Mesenchymal stem cell (in vitro differentiated cells and primary cell): Measurements from ENCODE around the gene BEND7.

Experiments used
- DNase-seq: peaks from one replicate; pipeline ENCODE4 v3.0.0-alpha.2; 2013
- H2AFZ ChIP-seq: one replicate; pipeline ENCODE4 v1.6.1; 2013; ENCODE audit warnings: low read depth, mild to moderate bottlenecking, control low read depth, inconsistent platforms, low read length, moderate library complexity
- H2AK5ac ChIP-seq: 2 replicates; pipeline ENCODE4 v1.6.1; 2013; ENCODE audit warnings: low read length, moderate library complexity, mild to moderate bottlenecking, inconsistent platforms; ENCODE audit not compliant: severe bottlenecking
- H2BK120ac ChIP-seq: one replicate; pipeline ENCODE4 v1.6.1; 2013; ENCODE audit warnings: low read depth, mild to moderate bottlenecking, inconsistent platforms, low read length, moderate library complexity
- H2BK12ac ChIP-seq, 2 experiments: one replicate each; pipeline ENCODE4 v1.6.1; 2013; ENCODE audit warnings: inconsistent platforms in 2 of 2, low read length in 2 of 2, mild to moderate bottlenecking in 2 of 2, moderate library complexity in 2 of 2, control low read depth in 1 of 2
- H2BK15ac ChIP-seq: one replicate; pipeline ENCODE4 v1.6.1; 2013; ENCODE audit warnings: mild to moderate bottlenecking, low read depth, inconsistent platforms; ENCODE audit not compliant: poor library complexity, severe bottlenecking
- H2BK5ac ChIP-seq: 2 replicates; pipeline ENCODE4 v1.6.1; 2013; ENCODE audit warnings: low read depth, mild to moderate bottlenecking, low read length, control low read depth, inconsistent platforms; ENCODE audit not compliant: poor library complexity, severe bottlenecking
- H3K14ac ChIP-seq, 2 experiments: one replicate each; pipeline ENCODE4 v1.6.1; 2013; ENCODE audit warnings: inconsistent platforms in 2 of 2, low read length in 2 of 2, control low read depth in 1 of 2, mild to moderate bottlenecking in 1 of 2, moderate library complexity in 1 of 2
- H3K18ac ChIP-seq, 2 experiments: one replicate each; pipeline ENCODE4 v1.6.1; 2013; ENCODE audit warnings: inconsistent platforms in 2 of 2, low read length in 2 of 2, control low read depth in 1 of 2, low read depth in 1 of 2, mild to moderate bottlenecking in 1 of 2
- H3K23ac ChIP-seq, 2 experiments: one replicate each; pipeline ENCODE4 v1.6.1; 2013; ENCODE audit warnings: inconsistent platforms in 2 of 2, low read length in 2 of 2, mild to moderate bottlenecking in 2 of 2, moderate library complexity in 2 of 2, control low read depth in 1 of 2
- H3K27ac ChIP-seq: 2 replicates; pipeline ENCODE4 v1.5.1; 2013; ENCODE audit warnings: mild to moderate bottlenecking, moderate library complexity, low read length, control low read depth, inconsistent platforms; ENCODE audit not compliant: poor library complexity, severe bottlenecking
- H3K27me3 ChIP-seq, 2 experiments: 2 replicates each; pipeline versions ENCODE4 v1.6.1 to v1.7.0; 2013; ENCODE audit warnings: low read length in 2 of 2, mild to moderate bottlenecking in 2 of 2, moderate library complexity in 2 of 2, control low read depth in 1 of 2, inconsistent platforms in 1 of 2; ENCODE audit not compliant: control insufficient read depth in 1 of 2, insufficient read depth in 1 of 2
- H3K36me3 ChIP-seq, 2 experiments: 2 replicates each; pipeline versions ENCODE4 v1.6.1 to v1.7.0; 2013; ENCODE audit warnings: low read length in 2 of 2, control low read depth in 1 of 2, inconsistent platforms in 1 of 2, low read depth in 1 of 2, mild to moderate bottlenecking in 1 of 2; ENCODE audit not compliant: insufficient read depth in 2 of 2, control insufficient read depth in 1 of 2
- H3K4ac ChIP-seq, 2 experiments: one replicate each; pipeline ENCODE4 v1.6.1; 2013; ENCODE audit warnings: inconsistent platforms in 2 of 2, low read length in 2 of 2, mild to moderate bottlenecking in 2 of 2, moderate library complexity in 2 of 2, control low read depth in 1 of 2, low read depth in 1 of 2
- H3K4me1 ChIP-seq: 2 replicates; pipeline ENCODE4 v1.6.1; 2013; ENCODE audit warnings: low read depth, low read length, control low read depth; ENCODE audit not compliant: control insufficient read depth, insufficient read depth
- H3K4me2 ChIP-seq: 2 replicates; pipeline ENCODE4 v1.6.1; 2013; ENCODE audit warnings: low read length, mild to moderate bottlenecking, inconsistent platforms; ENCODE audit not compliant: poor library complexity, severe bottlenecking
- H3K4me3 ChIP-seq, 2 experiments: 2 replicates each; pipeline versions ENCODE4 v1.5.1 to v1.7.0; 2013; ENCODE audit warnings: low read length in 2 of 2, mild to moderate bottlenecking in 2 of 2, control low read depth in 1 of 2, low read depth in 1 of 2; ENCODE audit not compliant: insufficient read depth in 1 of 2
- H3K79me1 ChIP-seq: replicated peaks from 2 replicates; pipeline ENCODE4 v1.6.1; 2013; ENCODE audit warnings: mild to moderate bottlenecking, control low read depth, low read length, inconsistent platforms; ENCODE audit not compliant: poor library complexity, severe bottlenecking
- H3K9ac ChIP-seq: 2 replicates; pipeline ENCODE4 v1.7.0; 2013; ENCODE audit warnings: mild to moderate bottlenecking, low read length, moderate library complexity
- H3K9me3 ChIP-seq: 2 replicates; pipeline ENCODE4 v1.7.0; 2013; ENCODE audit warnings: mild to moderate bottlenecking, low read length; ENCODE audit not compliant: control insufficient read depth
- H4K8ac ChIP-seq: one replicate; pipeline ENCODE4 v1.6.1; 2013; ENCODE audit warnings: inconsistent platforms, mild to moderate bottlenecking, low read length, moderate library complexity
- H4K91ac ChIP-seq: one replicate; pipeline ENCODE4 v1.6.1; 2013; ENCODE audit warnings: mild to moderate bottlenecking, low read length, inconsistent platforms
- WGBS: methylation state at CpG from one replicate; pipeline ENCODE4 v1.1.7; 2013; ENCODE audit warnings: mixed read lengths; 5-methylcytosine and 5-hydroxymethylcytosine counted together

The BEND7 gene

GRCh38 chr10:13515467-13515866 is 13.3 kb downstream of the BEND7 start:
- H3K4me1 ChIP-seq = peaks cover 2% of the 10 kb centered on the region
- no peak overlapping the region for H2BK15ac ChIP-seq
- H3K18ac ChIP-seq = no peak overlapping the region
- H2AFZ ChIP-seq = no peak overlapping the region
- WGBS = 90% methylated on average over 2 of the region's 5 CpGs
- H4K91ac ChIP-seq = no peak overlapping the region
- H3K9me3 ChIP-seq = no peaks in the 10 kb centered on the region
- peaks cover 3 to 17% of the 10 kb centered on the region in 2 experiments for H3K36me3 ChIP-seq
- H3K79me1 ChIP-seq = peaks cover 21% of the 10 kb centered on the region
- no peaks in the 10 kb centered on the region for H3K27me3 ChIP-seq
- H3K14ac ChIP-seq = no peak overlapping the region
- no peak for DNase-seq
- no peak overlapping the region for H2BK12ac ChIP-seq
- no peak overlapping the region for H2BK120ac ChIP-seq
- H2AK5ac ChIP-seq = no peak overlapping the region
- H3K23ac ChIP-seq = no peak overlapping the region
- no peak overlapping the region for H3K27ac ChIP-seq
- no peak overlapping the region for H3K4me2 ChIP-seq
- no peak overlapping the region for H4K8ac ChIP-seq
- H2BK5ac ChIP-seq = no peak overlapping the region
- no peak overlapping the region for H3K9ac ChIP-seq
- no peak overlapping the region for H3K4me3 ChIP-seq
- no peak overlapping the region for H3K4ac ChIP-seq

GRCh38 chr10:13514296-13514695 is 14.5 kb downstream of the BEND7 start:
- no peak overlapping the region for H2BK5ac ChIP-seq
- H3K27me3 ChIP-seq = no peaks in the 10 kb centered on the region
- no peak for DNase-seq
- H3K18ac ChIP-seq = no peak overlapping the region
- no peak overlapping the region for H2BK120ac ChIP-seq
- H2AFZ ChIP-seq = no peak overlapping the region
- H3K27ac ChIP-seq = no peak overlapping the region
- H3K23ac ChIP-seq = no peak overlapping the region
- H3K4me1 ChIP-seq = no peaks in the 10 kb centered on the region
- H3K14ac ChIP-seq = no peak overlapping the region
- H2BK15ac ChIP-seq = no peak overlapping the region
- H3K79me1 ChIP-seq = peaks cover 15% of the 10 kb centered on the region
- H3K9ac ChIP-seq = no peak overlapping the region
- no peak overlapping the region for H4K91ac ChIP-seq
- no peak overlapping the region for H3K4me3 ChIP-seq
- no peak overlapping the region for H2AK5ac ChIP-seq
- H3K4ac ChIP-seq = no peak overlapping the region
- no peak overlapping the region for H2BK12ac ChIP-seq
- WGBS = 95% methylated on average over 13 of the region's 14 CpGs
- no peak overlapping the region for H4K8ac ChIP-seq
- H3K9me3 ChIP-seq = no peaks in the 10 kb centered on the region
- H3K36me3 ChIP-seq = peaks cover 3 to 13% of the 10 kb centered on the region in 2 experiments
- no peak overlapping the region for H3K4me2 ChIP-seq

GRCh38 chr10:13512564-13512963 is 16.2 kb downstream of the BEND7 start:
- no peaks in the 10 kb centered on the region for H3K27me3 ChIP-seq
- H4K91ac ChIP-seq = no peak overlapping the region
- no peak overlapping the region for H2AK5ac ChIP-seq
- no peak overlapping the region for H2BK12ac ChIP-seq
- no peak overlapping the region for H3K4ac ChIP-seq
- H3K4me1 ChIP-seq = no peaks in the 10 kb centered on the region
- peaks cover 3 to 15% of the 10 kb centered on the region in 2 experiments for H3K36me3 ChIP-seq
- H2BK15ac ChIP-seq = no peak overlapping the region
- H3K18ac ChIP-seq = no peak overlapping the region
- no peak overlapping the region for H3K4me2 ChIP-seq
- H3K79me1 ChIP-seq = peaks cover 16% of the 10 kb centered on the region
- no peak for DNase-seq
- WGBS = 87% methylated on average over 1 of the region's 2 CpGs
- H3K23ac ChIP-seq = no peak overlapping the region
- no peak overlapping the region for H3K4me3 ChIP-seq
- H3K9me3 ChIP-seq = no peaks in the 10 kb centered on the region
- no peak overlapping the region for H2AFZ ChIP-seq
- H3K9ac ChIP-seq = no peak overlapping the region
- no peak overlapping the region for H4K8ac ChIP-seq
- no peak overlapping the region for H3K27ac ChIP-seq
- no peak overlapping the region for H2BK5ac ChIP-seq
- no peak overlapping the region for H3K14ac ChIP-seq
- H2BK120ac ChIP-seq = no peak overlapping the region

GRCh38 chr10:13511409-13511808 is 17.4 kb downstream of the BEND7 start:
- no peak overlapping the region for H3K27ac ChIP-seq
- H3K4me2 ChIP-seq = no peak overlapping the region
- H3K79me1 ChIP-seq = peaks cover 14% of the 10 kb centered on the region
- H2BK12ac ChIP-seq = no peak overlapping the region
- no peak overlapping the region for H3K4me3 ChIP-seq
- no peak overlapping the region for H2BK120ac ChIP-seq
- no peaks in the 10 kb centered on the region for H3K27me3 ChIP-seq
- no peak overlapping the region for H2BK15ac ChIP-seq
- no peak overlapping the region for H3K4ac ChIP-seq
- DNase-seq = no peak
- no peak overlapping the region for H4K91ac ChIP-seq
- no peak overlapping the region for H2AFZ ChIP-seq
- H3K36me3 ChIP-seq = peaks cover 3 to 12% of the 10 kb centered on the region in 2 experiments
- H2AK5ac ChIP-seq = no peak overlapping the region
- H3K9me3 ChIP-seq = no peaks in the 10 kb centered on the region
- no peak overlapping the region for H2BK5ac ChIP-seq
- no peak overlapping the region for H3K9ac ChIP-seq
- WGBS = 97% methylated on average over 3 of the region's 5 CpGs
- H3K14ac ChIP-seq = no peak overlapping the region
- H3K23ac ChIP-seq = no peak overlapping the region
- H3K18ac ChIP-seq = no peak overlapping the region
- no peak overlapping the region for H4K8ac ChIP-seq
- no peaks in the 10 kb centered on the region for H3K4me1 ChIP-seq
